ENCODE measurements around the gene ZNG1A.
"Not testable (repeated sequence)": the region's sequence is repeated elsewhere in the genome, so short reads cannot be mapped to it uniquely, and the experiment has no call there.

ZNG1A gene

DNA sequence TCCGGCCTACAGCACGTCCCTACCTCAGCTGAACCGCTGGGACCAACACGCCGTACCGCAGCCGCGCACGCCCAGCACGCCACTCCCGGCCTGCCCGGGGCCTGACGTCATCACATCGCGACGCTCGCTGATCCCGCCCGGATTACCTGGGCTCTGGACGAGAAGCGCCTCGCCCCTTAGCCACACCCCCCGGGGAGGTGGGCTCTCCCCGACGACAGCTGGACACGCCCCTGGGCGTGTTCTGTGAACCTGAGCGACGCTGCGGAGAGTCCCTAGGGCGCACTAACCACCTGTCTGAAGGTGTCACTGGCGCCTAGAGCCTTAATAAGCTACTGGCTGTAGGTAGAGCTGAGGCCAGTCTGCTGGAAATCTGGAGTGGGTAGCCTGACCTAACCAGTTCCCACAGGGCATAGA is at the start of gene ZNG1A:
Gene ZNG1A (minus strand): TSS at position 87 of the 414 bp plus-strand sequence. CDS start 87 bp downstream, outside the sequence.
- DNase-seq (ENCODE audit: low read depth): peak; percentile 1

DNA sequence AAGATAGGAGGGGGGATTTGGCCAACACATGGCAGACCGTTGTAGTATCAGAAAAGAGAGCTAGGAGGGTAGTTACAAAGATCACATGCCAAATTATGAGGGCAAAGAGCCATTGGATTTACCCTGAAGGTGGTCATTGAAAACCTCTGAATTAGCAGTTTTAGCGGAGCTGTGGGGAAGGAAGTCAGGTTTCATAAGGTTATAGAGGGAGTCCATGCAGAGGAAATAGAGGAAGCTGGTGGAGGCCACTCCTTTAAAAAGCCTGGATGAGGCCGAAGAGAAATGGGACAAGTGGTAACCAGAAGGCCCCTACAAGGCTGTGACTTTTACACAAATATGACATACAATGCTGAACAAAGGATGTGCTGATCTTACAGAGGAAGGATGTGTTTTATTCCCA is 49.0 kb upstream of the ZNG1A start:
- DNase-seq (ENCODE audit: low read depth): no peak

GRCh38 chr9:224582-225520 is 46.0 kb upstream of the ZNG1A start:
- no peak for DNase-seq (ENCODE audit: low read depth)

- no peak for DNase-seq (ENCODE audit: low read depth)
Measured at GRCh38 chr9:224026-224425, 45.2 kb upstream of the ZNG1A start.

GRCh38 chr9:223152-223551 is 44.3 kb upstream of the ZNG1A start:
- DNase-seq (ENCODE audit: low read depth): no peak

- DNase-seq (ENCODE audit: low read depth): no peak
Measured at GRCh38 chr9:221989-222776, 43.3 kb upstream of the ZNG1A start.

DNA sequence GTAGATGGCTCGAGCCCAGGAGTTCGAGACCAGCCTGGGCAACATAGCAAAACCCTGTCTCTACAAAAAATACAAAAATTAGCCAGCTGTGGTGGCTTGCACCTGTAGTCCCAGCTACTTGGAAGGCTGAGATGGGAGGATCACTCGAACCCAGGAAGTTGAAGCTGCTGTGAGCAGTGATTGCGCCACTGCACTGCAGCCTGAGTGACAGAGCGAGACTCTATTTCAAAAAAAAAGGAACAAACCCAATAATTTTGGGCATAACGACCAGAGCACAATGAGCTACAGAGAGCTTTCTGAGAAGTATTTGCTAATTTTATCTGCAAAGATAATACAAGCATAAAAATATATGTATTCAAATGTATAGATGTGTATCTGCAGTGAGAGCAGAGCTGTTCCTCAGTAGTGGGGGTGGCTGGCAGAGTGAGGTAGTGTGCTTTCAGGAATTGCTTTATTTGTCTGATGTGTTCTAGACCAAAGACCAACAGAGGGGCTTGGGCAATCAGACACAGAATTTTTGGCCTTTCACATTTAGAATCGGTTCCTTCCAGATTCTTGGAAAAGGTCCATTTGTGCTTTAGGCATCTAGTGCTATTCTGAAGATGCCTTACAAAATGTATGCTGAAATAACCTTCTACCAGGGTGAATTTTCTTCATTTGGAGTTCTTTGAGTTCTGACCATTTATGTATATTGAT is 41.0 kb upstream of the ZNG1A start:
- no peak for DNase-seq (ENCODE audit: low read depth)

GRCh38 chr9:219036-219435 is 40.2 kb upstream of the ZNG1A start:
- DNase-seq (ENCODE audit: low read depth): not testable (repeated sequence)

DNA sequence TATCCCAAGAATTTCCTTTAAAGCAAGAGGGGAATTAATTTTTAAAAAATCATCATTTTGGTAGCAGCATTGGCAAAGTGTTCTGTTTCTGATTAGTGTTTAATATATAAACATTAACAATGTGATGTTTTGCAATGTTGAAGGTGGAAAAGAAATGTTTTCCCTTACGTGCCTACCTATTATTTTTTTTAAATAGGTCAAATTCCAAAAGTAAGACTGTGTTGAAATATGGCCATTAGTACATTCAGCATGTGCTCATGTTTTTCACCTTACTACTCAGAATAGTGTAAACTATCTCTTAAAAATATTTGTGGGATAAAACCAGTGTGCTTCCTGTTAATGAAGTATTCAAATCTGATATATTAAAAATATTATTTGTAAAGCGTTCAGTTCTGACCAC is 39.1 kb upstream of the ZNG1A start:
- DNase-seq (ENCODE audit: low read depth): no peak

DNA sequence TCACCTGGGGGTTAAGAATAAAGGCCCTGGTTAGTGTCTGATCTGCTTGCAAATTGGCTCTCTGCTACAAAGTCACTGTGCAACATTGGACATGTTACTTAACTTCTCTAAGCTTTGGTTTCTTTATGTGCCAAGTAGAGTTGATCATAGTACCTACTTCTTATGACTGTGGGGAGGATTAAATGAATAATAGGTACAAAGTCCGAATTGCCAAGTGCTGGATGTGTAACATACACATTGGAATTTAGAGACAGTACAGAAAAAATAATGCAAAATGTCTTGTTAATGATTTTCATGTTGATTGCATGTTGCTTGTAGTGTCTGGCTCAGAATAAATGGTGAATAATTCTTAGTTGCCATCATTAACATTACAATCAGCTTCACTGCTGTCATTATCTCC is 38.0 kb upstream of the ZNG1A start:
- no peak for DNase-seq (ENCODE audit: low read depth)

- no peak for DNase-seq (ENCODE audit: low read depth)
Measured at GRCh38 chr9:215631-216155, 36.8 kb upstream of the ZNG1A start.

- no peak for DNase-seq (ENCODE audit: low read depth)
Measured at GRCh38 chr9:214648-215493, 36.0 kb upstream of the ZNG1A start, which contains the start of gene DOCK8. TSS of gene DOCK8 (plus strand) at chr9:214865. CDS start at chr9:214977, 112 bp downstream.

GRCh38 chr9:214351-214647 is 35.4 kb upstream of the ZNG1A start:
- DNase-seq (ENCODE audit: low read depth): no peak

DNA sequence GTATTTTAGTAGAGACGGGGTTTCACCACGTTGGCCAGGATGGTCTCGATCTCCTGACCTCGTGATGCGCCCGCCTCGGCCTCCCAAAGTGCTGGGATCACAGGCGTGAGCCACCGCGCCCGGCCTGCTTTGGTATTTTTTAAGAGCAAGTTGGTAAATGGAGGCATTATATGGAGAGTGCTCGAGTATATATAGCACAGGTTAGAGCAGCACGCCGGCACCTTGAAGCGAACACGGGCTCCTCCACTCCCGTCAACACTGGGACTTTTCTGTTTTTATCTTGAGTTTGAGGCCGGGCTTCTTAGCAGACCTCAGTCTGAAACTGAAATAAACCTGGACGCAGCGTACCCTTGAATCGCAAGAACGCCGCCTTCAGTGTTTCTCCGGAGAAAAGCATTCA is 35.0 kb upstream of the ZNG1A start:
- not testable (repeated sequence) for DNase-seq (ENCODE audit: low read depth)

DNA sequence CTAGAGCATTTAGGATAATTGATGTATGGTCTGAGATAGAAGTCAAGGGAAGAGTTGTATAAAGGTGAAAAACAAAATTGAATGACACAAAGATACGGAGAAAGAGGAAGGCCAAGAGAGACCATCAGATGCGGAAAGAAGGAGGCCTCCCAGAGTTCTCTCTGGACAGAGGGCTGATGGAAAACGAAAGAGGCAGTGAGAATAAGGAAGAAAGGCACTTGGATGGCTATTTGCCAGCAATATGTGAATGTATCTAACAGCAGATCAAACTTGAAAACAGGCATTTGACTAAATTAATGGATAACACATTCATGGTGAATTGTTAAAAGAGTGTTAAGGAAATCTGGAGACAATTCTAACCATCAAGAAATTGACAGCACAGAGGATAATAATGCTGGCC is 33.4 kb upstream of the ZNG1A start:
- no peak for DNase-seq (ENCODE audit: low read depth)

GRCh38 chr9:211557-211956 is 32.7 kb upstream of the ZNG1A start:
- no peak for DNase-seq (ENCODE audit: low read depth)

DNA sequence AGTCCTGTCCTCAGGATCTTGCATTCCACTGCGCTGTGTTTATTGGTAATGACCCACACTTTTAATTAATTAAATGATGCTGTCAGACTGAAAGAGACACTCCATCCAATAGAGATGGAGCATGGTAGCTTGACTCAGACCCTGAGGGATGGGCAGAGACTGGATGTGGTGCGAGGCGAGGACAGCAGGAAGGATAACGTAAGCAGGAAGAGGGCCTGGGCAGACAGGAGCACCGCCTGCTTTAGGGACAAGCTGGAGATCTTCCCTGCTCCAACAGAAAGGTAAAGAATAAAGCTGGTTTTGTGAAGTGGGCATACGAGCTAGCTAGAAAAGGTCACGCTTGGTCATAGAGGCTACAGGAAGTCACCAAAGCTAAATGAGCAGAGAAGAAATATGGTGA is 32.2 kb upstream of the ZNG1A start:
- DNase-seq (ENCODE audit: low read depth): no peak

GRCh38 chr9:209143-209758 is 30.4 kb upstream of the ZNG1A start:
- DNase-seq (ENCODE audit: low read depth): no peak

DNA sequence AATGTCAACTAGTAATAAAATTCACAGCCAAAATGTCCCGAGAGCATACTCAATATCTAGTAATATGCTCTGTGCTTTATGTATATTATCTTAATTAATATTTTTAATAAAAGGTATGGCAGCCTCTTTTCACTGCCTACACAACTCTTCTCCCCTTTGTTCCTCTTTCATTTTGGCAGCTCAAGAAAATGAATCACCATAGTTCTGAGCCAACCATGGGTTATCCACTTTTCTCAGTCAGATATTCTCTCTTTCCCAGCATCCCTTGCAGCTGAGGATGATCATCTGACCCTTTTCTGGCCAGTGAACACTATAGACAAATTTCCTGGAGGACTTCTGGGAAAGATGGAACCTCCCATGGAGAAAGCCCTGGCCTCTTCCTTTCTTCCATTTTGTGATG is 27.6 kb upstream of the ZNG1A start:
- no peak for DNase-seq (ENCODE audit: low read depth)

- DNase-seq (ENCODE audit: low read depth): not testable (repeated sequence)
Measured at GRCh38 chr9:199601-200000, 20.7 kb upstream of the ZNG1A start.
